Measurements from ENCODE around the gene P2RX7.
A peak's percentile ranks its signal among the peaks of the same experiment; 100 is the strongest.

The P2RX7 gene

GRCh38 chr12:121229826-121230537, 97.3 kb downstream of the P2RX7 start:
- peak; percentile 58 for DNase-seq (ENCODE audit: low spot score)

GRCh38 chr12:121230538-121230907, 97.8 kb downstream of the P2RX7 start:
- DNase-seq (ENCODE audit: low spot score): no peak

- DNase-seq (ENCODE audit: low spot score): no peak
Measured at GRCh38 chr12:121232163-121232562, 99.5 kb downstream of the P2RX7 start.

- no peak for DNase-seq (ENCODE audit: low spot score)
Measured at GRCh38 chr12:121232977-121233627, 100.4 kb downstream of the P2RX7 start.

- no peak for DNase-seq (ENCODE audit: low spot score)
Measured at GRCh38 chr12:121233628-121234020, 100.9 kb downstream of the P2RX7 start.

GRCh38 chr12:121236776-121237175, 104.1 kb downstream of the P2RX7 start:
- DNase-seq (ENCODE audit: low spot score): no peak

- no peak for DNase-seq (ENCODE audit: low spot score)
Measured at GRCh38 chr12:121237415-121237814, 104.7 kb downstream of the P2RX7 start.

All from pons (tissue), 1 donor.